Hematopoietic multipotent progenitor cell treated with erythropoietin and hydrocortisone succinate and interleukin-3 and kit ligand, for 17 days (in vitro differentiated cells): ENCODE data around the gene GLIS2.

Experiments
- DNase-seq: peaks from one replicate; pipeline ENCODE4 v3.0.0-alpha.2; 2015; ENCODE audit warnings: low spot score

GLIS2 gene

DNA sequence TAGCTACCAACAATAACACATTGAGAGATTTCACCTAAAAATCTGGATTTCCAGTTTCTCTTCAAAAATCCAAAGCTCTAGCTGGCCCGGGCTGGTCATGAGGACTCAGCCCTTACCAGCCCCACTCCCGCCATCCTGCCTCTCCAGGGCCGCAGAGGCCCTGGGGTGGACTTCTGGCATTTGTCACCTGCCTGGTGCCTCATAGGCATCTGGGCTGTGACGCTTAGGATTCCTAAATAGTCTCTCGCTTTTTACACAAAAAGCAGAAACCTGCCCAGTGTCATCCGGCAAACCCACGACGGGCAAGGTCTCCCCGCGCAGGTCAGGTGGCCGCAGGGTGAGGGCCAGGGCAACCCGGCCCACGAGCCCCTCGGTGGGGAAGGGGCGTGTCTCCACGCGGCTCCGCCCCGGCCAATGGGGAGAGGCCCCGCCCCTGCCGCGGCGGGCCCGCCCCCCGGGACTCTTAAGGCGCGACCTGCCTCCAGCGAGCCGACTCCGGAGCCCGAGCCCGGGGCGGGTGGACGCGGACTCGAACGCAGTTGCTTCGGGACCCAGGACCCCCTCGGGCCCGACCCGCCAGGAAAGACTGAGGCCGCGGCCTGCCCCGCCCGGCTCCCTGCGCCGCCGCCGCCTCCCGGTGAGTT lies 55.6 kb downstream of the GLIS2 start, which contains the start of gene VASN:
TSS of gene VASN (plus strand) at position 492 of the 644 bp plus-strand sequence. CDS start 9,030 bp downstream, outside the sequence.
- peak; percentile 51 for DNase-seq

DNA sequence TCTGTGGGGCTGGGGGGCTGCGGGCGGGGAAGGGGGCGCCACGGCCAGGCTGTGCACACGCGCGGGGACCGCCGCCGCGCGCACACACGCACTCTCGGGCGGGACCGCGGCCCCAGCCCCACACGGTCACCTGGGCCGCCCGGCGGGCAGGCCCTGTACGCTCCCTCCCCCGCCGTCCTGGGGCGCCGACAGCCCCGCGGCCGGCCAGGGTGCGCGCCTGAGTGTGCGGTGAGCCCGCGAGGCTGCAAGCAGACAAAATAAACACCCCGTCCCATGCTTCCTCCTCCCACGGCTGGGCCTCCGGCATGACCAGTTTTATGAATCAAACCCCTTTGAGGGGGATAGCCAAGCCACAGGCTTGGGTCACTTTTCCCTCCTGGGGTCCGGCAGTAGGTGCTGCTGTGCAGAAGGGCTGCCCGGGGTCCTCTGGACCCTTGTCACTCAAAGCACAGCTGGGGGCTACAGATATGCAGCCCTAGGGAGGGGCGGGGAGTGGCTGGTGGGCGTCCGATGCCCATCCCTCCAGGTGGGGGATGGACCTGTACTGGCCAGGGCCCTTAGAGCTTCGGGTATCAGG lies 56.2 kb downstream of the GLIS2 start:
- no peak for DNase-seq

DNA sequence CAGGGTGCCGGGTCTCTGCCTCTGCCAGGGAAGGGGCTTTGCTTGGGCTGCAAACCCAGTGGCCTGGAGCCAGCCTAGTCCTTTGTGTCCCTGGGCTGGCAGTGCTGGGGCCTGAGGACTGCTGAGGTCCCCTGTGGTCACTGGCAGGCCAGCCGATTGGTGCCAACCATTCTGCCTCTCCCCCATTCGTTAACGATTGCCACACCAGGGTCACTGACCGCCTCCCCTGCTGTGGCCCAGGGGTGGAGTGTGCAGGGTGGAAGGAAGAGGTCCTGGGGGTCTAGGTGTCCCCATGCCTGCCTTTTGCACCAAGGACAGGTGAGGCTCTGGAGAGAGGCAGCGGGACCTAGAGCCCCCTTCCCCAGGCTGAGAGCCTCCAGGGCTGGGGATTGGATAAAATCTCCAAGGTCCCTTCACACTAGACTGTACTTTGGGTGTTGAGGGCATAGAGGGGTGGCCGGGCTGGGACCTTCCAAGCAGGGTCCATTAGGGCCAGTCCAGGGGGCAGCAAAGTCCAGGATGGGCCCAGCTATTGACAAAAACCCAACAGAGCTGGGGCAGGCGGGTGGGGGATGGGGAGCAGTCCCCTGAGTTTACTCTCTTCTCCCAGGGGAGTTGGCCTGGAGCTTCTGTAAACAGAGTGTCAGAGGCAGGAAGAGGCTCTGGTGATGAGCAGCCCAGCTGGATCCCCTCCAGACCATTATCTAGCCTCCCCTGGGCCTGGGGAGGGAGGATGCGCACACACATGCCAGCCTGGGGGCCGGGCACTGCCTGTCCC lies 56.9 kb downstream of the GLIS2 start:
- DNase-seq: no peak

DNA sequence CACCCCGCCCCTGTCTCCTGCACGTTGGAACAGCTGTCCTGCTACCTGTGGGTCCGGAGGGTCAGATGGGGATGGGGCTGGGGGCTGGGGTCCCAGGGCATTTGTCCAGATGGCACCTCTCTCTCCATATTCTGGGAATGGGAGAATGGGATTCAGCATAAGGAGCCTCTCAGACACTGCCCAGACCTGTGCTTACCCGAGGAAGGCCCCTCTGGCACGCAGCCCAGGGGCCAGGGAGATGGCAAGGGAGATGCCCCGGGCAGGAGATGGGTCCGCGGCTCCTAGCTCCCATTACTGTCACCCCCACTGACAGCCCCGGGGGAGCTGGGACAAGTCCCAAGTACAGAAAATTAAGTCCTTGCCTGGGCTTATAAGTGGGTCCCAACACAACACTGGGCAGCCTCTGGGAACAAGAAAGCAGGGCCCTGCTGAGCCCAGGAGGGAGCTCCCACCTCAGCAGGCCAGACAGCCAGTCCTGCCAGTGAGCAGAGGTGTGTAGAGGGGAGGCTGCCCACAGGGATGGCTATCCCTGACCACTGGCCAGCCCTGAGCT lies 57.6 kb downstream of the GLIS2 start:
- DNase-seq: no peak

DNA sequence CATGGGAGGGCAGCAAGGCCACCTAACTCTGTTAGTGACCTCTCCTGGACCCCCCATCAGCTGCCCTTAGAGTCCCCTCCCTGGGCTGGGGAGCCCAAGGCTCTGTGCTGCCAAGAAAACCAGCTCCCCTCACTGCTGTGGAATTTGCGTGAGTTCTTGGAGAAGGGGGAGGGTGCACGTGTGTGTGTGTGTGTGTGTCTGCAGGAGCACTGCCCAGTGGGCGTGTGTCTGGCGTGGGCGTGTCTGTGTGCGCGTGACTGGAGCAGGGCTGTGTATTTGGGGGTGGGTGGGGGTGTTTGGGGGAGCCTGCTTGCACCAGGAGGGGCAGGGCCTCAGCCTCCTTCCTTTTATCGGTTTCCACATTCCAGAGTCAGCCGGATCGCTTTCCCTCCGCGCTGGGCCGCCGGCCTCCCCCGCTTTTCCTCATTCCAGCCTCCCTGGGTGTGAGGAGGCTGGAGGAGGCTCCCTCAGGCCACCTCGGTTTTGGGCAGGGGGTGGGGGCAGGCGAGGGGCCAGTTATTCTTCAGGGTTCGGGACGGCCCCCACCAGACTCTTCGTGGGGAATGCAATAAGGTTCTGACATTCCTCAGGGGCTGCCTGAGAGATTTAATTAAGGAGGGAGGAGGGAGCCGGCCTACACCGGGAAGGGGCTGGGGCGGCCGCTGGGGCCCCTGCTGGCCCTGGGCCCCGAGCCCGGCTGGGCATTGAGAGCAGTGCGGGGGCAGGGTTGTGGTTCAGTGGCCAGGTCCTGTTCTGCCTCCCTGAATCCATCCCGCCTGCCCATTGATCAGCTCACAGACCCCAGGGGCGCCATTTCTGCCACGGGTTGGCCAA lies 58.3 kb downstream of the GLIS2 start:
- DNase-seq: no peak

DNA sequence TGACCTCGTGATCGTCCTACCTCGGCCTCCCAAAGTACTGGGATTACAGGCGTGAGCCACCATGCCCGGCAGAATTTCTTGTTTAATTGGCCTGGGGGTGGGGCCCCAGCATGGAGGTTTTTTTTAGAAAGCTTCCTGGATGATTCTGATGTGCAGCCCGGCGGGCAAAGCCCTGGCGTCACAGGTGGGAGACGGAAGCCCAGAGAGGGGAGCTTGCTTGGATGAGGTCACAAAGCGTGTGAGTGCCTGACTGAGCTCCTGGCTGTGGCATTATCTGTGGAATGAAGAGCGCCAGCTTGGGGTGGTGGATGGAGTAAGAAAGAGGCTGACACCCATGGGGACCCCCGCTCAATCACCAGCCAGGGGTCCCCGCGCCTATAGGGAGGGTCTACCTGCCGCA lies 59.9 kb downstream of the GLIS2 start:
- no peak for DNase-seq

DNA sequence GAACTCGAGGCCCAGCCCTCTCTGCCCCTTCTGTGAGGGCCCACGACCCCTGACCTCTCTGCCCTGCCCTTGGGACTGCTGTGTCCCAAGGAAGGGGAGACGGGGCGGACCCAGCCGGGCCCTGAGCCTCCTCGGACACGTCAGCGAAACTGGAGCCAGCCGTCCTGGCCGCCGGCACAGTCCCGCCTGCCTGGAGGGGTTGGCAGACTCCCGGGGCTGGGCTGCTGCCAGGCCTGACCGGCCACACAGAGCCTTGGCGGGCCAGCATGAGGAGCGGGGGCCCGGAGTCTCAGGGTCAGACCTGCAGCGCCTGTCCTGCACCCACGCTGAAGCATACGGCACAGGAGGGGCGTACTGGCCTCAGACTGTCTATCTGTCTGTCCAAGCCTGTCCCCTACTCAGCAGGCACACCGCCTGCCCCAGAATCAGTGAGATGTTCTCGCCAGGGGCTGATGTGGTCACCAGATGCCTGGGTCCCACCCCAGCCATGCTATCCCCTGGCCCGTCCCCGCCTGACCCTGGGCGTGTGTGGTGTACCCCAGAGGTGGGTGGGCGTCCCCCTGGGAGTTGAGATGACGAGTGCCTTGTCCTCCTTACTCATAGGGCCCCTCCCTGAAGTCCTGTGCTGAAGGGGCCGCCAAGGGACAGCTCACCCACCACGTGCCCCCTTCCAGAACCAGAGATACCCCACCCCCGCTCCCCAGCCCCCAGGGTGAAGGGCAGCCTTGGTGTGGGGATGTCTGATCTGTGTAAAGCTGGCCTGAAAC lies 60.4 kb downstream of the GLIS2 start:
- DNase-seq: no peak

DNA sequence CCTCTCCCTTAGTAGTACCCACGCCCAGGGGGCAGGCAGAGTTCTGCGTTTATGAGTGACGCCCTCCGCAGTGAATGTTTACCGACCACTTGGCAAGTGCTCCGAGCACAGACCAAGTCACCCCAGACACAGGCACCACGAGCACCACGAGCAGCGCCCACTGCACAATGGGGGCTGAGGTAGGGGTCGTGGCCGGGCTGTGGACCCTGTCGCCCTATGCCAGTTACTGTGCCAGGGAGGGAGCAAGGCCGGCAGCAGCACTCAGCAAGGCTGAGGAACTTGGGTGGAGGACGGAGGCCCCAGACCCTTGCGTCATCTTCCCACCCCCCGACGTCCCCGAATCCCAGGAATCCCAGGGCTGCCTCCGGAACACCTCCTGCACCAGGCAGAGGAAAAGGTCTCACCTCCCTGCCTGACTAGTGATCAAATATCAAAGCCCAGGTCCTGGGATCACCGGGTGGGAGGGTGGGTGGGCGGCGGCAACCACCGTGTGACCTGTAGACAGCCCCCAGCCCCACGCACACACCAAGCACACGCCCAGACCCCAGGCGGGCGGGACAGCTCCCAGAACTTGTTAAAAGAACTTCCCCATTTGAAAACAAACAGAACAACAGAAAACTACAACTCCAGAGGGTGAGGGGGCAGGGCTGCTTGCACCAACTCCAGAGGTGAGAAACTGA lies 61.2 kb downstream of the GLIS2 start:
- DNase-seq: no peak

DNA sequence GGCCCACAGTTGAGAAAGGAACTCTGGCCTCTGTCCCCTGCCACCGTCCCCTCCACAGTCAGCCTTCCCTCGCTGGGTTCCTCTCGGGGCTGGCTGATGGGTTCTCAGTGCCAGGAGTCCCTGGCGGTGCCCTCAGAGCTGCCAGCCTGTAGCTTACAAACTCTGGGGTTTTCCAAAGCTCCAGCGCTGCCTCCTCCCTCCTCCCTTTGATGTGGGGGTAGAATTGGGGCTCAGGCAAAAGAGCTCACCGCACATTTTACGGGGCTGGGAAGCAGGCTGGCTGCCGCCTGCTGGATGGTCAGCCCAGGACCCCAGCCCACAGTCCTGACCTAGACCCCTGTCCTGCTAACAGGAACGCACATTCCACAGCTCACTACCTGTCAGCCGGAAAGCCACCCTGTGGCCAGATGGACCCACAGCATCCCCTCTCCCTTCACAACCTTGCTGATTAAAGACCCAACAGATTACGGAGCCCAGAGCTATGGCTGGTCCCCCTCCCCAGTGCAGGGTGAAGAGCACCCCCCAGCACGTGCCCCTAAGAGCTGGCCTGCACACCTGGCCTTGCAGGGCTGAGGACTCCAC lies 61.8 kb downstream of the GLIS2 start:
- no peak for DNase-seq

DNA sequence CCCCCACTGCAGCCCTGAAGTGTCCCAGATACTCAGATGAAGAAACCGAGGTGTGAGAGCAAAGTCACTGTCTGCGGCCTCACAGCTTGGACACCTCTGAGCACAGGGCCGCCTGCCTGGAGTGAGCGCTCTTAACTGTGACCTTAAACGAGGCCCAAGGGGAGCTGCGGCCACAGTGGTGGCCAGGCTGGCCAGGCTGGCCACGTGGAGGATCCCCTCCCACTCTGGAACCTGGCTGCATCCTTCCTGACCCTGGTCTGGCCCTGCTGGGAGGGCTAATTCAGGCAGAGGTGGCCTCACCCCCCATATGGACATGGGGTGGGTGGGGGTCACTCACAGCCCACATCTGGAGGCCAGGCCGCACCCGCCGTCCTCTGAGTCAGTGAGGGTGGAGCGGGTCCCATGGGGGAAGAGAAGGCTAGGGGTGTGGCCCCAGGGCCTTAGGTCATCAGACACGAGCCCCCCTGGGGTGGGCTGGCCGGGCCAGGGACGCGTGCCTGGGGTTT lies 62.3 kb downstream of the GLIS2 start:
- DNase-seq: no peak

DNA sequence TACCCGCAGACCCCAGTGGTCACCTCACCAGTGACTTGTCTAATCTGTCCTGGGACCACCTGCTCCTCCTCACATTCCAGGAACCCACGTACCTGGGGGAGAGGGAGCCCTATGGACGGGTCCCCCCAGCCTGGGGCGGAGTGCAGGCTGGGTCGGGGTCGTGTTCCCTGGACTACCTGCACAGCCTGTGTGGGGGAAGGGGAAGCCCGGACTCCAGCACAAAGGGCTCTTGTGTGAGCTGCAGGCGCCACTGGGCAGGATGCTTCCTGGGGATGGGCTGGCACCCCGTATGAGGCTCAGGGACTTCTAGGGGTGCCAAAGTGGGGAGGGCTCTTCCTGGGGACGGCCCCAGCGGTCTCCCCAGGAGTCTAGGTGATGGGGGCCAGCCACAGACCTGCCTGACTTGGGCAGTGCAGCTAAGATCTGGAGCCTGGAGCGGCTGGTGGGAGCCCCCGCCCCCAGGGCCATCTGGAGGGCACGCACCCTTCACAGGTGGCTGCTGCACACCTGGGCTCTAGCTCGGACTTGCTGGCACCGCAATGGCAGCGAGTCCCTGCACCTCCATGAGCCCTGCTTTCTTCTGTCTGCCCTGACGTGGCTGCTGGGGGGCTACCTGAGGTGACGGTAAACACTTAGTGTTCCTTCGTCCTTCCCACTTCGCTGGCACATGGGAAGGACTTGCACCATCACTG lies 63.3 kb downstream of the GLIS2 start:
- no peak for DNase-seq

DNA sequence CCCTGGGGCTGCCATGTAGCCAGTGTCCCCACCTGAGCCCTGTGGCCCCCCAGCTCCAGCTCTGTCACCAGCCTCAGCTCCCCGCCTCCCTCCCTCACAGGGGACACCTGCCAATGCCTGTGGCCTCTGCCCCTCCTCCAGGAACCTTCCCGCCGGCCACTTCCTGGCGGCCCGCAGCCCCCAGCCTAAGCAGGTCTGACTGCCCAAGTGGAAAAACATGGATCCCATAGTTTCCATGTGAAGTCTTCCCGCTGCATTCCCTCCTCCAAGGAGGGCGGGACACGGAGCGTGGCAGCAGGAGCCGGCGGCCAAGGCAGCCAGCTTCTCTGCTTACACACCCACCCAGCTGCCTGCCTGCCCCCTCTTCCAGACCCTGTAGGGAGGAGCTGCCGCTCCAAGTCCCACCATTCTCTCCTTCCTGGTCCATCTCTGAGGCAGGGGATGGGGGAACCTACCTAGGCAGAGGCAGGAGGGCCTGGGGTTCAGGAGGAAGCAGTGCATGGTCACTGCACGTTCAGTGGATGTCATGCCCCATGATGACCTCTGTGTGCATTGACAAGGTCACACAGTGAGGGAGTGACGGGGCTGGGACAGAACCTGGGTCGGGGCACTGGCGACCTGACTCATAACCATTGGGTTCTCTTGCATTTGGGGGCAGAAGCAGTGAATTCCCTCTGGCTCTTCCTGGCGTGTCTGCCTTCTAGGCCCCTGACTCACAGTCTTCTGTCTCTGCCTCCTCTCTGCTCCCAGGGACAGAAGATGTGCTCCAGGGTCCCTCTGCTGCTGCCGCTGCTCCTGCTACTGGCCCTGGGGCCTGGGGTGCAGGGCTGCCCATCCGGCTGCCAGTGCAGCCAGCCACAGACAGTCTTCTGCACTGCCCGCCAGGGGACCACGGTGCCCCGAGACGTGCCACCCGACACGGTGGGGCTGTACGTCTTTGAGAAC lies 64.5 kb downstream of the GLIS2 start:
- no peak for DNase-seq

DNA sequence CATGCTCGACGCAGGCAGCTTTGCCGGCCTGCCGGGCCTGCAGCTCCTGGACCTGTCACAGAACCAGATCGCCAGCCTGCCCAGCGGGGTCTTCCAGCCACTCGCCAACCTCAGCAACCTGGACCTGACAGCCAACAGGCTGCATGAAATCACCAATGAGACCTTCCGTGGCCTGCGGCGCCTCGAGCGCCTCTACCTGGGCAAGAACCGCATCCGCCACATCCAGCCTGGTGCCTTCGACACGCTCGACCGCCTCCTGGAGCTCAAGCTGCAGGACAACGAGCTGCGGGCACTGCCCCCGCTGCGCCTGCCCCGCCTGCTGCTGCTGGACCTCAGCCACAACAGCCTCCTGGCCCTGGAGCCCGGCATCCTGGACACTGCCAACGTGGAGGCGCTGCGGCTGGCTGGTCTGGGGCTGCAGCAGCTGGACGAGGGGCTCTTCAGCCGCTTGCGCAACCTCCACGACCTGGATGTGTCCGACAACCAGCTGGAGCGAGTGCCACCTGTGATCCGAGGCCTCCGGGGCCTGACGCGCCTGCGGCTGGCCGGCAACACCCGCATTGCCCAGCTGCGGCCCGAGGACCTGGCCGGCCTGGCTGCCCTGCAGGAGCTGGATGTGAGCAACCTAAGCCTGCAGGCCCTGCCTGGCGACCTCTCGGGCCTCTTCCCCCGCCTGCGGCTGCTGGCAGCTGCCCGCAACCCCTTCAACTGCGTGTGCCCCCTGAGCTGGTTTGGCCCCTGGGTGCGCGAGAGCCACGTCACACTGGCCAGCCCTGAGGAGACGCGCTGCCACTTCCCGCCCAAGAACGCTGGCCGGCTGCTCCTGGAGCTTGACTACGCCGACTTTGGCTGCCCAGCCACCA lies 65.4 kb downstream of the GLIS2 start:
- no peak for DNase-seq

DNA sequence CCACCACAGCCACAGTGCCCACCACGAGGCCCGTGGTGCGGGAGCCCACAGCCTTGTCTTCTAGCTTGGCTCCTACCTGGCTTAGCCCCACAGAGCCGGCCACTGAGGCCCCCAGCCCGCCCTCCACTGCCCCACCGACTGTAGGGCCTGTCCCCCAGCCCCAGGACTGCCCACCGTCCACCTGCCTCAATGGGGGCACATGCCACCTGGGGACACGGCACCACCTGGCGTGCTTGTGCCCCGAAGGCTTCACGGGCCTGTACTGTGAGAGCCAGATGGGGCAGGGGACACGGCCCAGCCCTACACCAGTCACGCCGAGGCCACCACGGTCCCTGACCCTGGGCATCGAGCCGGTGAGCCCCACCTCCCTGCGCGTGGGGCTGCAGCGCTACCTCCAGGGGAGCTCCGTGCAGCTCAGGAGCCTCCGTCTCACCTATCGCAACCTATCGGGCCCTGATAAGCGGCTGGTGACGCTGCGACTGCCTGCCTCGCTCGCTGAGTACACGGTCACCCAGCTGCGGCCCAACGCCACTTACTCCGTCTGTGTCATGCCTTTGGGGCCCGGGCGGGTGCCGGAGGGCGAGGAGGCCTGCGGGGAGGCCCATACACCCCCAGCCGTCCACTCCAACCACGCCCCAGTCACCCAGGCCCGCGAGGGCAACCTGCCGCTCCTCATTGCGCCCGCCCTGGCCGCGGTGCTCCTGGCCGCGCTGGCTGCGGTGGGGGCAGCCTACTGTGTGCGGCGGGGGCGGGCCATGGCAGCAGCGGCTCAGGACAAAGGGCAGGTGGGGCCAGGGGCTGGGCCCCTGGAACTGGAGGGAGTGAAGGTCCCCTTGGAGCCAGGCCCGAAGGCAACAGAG lies 66.3 kb downstream of the GLIS2 start:
- DNase-seq: no peak

DNA sequence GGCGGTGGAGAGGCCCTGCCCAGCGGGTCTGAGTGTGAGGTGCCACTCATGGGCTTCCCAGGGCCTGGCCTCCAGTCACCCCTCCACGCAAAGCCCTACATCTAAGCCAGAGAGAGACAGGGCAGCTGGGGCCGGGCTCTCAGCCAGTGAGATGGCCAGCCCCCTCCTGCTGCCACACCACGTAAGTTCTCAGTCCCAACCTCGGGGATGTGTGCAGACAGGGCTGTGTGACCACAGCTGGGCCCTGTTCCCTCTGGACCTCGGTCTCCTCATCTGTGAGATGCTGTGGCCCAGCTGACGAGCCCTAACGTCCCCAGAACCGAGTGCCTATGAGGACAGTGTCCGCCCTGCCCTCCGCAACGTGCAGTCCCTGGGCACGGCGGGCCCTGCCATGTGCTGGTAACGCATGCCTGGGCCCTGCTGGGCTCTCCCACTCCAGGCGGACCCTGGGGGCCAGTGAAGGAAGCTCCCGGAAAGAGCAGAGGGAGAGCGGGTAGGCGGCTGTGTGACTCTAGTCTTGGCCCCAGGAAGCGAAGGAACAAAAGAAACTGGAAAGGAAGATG lies 67.0 kb downstream of the GLIS2 start:
- no peak for DNase-seq
